DMS53 (cell line): ENCODE measurements around the gene GPR61.

Source experiments
- DNase-seq: peaks from one replicate; lab custom pipeline; 2025; lab: John Stamatoyannopoulos, UW

Gene GPR61

GRCh38 chr1:109508873-109509175 is 30.8 kb upstream of the GPR61 start:
- no peak for DNase-seq

DNA sequence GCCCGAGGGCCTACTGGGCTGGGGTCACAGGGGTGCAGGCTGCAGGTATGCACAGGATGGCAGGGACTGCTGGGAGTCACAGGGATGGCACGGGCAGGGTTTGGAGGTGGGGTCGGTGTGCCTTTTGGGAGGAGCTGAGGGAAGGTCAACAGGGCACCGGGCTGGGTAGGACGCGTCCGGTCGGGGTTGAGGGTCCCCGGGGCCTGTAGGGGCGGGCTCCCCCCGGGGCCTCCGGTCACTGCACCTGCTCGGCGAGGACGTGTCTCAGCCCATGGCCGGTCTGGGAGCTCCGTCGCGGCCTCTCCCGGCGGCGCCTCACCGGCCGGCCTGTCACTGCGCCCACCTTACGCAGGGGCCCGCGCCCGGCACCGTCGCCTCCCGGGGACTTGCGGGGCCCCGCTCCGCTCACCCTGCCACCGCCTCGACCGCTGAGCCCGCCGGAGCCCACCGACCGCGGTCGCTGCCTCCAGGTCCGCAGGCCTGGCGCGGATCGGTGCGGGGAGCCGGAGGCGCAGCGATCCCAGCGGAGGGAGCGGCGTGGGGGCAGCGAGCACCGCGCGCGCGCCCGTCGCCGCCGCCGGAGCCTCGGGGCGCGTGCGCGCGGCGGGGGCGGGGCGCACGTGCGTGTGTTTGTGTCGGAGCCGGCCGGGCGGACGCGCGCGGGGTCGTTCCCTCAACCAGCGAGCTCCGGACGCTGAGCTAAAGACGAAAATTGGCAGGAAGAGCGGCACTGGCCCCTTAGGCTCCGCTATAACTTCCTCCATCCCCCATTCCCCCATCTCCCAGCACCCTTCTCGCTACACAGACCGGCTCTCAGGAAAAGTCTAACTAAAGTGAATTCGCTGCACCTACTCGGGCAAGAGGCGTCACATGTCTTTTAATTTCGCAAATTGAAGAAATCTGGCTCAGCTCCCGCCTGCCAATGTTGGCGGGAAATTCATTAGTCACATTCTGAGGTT is 30.2 kb upstream of the GPR61 start, which contains the start of gene AMIGO1:
AMIGO1 (minus strand) TSS at position 552 of the 959 bp plus-strand sequence. CDS start 815 bp downstream, outside the sequence.
- DNase-seq: peak; percentile 85

DNA sequence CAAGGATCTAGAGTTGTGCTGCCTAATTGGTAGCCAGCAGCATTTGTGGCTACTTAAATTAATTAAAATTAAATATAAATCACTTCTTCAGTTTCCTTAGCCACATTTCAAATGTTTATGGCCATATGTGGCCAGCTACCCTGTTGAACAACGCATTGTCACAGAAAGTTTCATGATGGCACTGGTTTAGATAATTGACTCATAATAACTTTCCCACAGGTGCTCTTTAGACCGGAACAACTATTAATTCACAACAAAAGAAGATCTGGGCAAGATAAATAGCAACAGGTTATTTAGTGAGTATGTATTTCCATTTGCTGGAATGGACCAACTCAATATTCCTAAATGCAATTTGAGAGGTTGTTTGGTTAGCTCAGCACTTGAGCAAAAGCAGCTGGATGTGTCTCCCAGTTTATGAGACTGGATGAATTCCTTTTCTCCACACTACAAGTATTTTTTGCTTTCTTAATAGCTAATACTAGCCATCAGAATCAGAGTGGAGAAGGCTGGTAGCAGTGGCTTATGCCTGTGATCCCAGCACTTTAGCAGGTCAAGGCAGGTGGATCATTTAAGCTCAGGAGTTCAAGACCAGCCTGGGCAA is 26.5 kb upstream of the GPR61 start:
- DNase-seq: no peak

DNA sequence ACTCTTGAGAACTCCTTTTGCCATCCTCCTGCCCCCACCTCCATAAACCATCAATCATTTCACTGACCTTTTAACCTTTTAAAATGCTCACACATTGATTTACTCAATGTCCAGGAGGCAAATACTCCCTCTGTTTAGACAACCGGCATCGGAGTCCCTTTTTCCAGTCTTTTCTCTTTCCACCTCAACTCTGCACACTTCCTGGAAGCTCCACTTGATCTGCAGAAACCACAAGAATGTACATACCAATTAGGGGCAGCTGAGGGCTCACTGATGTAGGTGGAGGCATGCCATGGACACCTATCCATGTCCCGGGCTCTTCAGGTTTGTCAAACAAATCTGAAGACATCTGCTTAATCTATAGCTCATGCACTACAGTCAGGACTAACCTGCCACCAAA is 24.8 kb upstream of the GPR61 start:
- no peak for DNase-seq

DNA sequence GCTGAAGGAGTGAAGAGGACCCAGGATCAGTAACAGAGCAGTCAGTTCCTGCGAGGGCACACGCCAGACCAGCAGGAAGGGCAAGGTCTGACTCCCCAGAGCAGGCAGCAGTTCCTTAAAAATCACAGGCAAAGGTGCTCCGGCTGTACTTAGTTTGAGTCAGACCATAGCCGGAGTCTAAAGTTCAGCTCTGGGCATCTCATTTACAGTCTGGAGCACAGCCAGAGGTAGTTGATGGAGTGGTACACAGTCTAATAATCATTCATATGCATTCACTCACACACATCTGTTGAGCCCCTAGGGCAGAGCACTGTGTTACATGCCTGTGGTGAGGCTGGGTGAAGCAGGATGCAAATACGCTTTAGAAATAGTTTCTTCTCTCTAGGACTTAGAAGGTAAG is 22.8 kb upstream of the GPR61 start:
- no peak for DNase-seq

DNA sequence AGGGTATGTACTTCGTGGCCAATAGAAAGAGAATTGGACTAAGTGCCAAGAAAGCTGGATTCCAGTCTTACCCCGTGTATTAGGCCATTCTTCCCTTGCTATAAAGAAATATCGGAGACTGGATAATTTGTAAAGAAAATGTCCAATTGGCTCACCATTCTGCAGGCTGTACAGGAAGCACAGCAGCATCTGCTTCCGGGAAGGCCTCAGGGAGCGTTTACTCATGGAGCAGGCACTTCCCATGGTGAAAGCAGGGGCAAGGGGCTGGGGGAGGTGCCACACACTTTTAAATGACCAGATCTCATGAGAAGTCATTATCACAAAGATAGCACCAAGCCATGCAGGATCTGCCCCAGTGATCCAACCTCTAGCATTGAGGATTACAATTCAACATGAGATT is 22.3 kb upstream of the GPR61 start:
- DNase-seq: no peak

DNA sequence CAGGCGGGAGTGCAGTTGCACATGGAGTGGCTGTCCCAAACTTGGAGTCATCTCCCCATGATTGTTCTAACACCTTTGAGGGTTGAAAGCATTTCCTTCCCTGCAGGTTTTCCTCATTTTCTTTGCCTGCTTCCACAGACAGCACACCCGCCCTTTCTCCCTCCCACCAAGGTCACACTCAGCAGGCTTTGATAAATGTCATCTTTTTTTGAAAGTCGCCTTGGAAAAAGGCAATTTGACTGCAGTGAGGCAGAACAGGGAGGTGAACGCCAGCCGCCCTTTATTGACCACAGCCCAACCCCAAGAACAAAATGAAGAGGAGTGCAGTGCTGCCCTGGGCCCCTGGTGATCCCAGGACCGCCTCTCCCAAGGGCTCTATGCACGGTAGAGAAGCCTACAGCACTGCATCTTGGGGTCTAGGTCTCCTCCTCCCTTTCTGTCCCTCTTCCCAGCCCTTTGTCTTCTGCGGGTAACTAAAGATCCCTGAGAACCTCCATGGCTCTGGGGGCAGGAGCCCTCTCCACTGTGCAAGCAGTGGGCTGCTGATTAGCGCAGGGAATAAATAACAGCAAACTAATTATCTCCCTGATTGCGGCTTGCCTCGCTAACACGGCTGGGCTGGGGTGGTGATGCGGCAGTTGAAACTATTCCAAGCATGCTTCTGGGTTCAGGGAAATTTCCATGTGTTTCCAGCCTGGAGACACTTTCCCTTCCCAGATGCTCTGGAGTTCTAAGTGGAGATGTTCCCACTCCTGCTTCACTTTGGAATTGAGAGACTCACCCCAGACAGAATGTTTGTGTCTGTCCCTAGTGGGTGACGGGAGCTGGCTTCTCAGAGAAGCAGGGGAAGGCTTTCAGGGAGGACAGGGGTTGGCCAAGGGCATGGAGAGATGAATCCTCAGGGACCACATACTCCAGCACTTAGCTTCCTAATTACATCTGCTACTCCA is 18.4 kb upstream of the GPR61 start:
- DNase-seq: no peak

- DNase-seq: no peak
Observed at GRCh38 chr1:109522026-109522425, 17.6 kb upstream of the GPR61 start.

DNA sequence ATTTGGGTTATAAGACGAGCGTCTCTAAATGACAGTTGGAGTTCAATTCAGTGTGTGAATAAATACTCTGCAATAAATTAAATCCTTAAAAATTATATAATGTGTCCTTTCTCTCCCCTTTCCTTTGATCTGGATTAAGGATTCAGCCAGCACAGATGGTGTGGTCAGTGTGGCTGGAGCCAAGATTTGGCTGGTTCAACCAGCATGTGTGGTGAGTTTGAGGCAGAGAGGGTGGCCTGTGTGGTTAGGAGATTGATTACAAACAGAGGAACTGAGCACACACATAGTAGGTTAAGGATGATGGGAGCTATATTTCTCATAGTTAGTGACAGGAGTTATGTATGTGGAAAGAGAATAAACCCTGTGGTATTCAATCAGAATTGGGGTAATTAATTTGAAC is 16.0 kb upstream of the GPR61 start:
- no peak for DNase-seq

DNA sequence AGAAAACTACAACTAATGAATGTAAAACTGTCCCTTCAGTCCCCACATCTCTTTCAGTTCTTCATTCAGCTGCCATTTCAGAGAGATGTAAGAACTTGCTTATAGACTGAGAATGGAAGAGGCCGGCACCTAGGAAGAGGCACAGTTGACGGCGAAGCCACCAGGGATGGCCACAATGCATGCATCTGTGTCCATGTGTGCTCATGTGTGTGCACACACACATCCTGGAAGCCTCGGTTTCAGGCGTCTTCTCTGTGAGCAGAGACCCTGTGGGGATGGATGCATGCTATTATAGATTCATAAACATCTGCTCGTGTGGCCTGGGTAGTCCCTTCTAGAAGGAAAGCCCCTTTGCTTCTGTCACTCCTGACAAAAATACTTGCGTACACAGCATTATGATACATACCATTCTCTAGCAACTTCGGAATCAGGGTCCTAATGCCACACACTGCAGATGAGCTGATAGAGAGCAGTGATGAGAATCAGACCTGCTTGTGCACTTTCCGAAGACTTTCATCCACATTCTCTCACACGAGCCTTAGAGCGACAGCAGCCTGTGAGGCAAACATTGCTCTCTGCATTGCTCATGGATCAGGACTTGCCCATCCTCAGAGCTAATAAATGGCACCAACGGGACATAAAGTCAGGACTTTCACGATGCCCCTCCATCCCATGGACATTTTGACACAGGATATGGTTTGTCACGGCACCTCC is 12.4 kb upstream of the GPR61 start:
- no peak for DNase-seq

DNA sequence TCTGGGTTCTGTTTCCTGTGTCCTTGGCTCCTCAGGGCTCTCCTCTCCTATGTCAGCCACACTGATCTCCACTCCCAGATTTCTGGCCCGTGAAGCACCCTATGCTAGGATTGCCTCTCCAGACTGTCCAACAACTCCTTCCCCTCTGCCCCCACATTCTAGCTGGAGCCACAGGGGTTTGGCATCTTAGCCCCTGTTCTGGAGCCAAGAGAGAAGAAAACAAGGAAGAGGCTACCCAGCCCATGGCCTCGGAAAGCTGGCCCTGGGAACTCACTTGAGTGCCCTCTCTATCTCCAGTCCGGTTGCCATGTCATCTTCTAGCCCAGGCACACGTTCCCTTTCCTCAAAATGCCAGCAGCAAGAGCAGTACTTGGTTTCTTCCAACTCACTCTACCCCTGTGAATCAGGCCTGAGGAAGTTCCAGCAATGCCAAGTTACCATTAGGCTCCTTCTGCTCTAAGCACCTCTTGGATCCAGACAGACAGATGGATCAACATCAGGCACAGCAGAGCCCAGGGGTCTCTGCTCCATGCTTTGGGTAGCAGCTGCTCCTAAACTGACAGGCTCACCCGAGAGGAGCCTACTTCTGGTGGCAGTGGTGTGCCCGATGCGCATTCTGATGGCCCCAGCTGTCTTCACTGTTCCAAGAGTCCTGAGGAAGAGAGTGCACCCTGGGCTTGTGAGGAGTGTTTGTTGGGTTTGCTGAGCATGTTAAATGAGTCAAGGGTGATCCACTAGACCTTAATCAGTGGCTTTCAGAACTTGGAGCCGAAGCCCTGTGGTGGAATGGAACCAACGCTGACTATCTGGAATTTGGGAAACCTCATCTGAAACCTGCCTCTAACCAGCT is 11.6 kb upstream of the GPR61 start:
- no peak for DNase-seq

GRCh38 chr1:109528712-109529111 is 11.0 kb upstream of the GPR61 start:
- no peak for DNase-seq

DNA sequence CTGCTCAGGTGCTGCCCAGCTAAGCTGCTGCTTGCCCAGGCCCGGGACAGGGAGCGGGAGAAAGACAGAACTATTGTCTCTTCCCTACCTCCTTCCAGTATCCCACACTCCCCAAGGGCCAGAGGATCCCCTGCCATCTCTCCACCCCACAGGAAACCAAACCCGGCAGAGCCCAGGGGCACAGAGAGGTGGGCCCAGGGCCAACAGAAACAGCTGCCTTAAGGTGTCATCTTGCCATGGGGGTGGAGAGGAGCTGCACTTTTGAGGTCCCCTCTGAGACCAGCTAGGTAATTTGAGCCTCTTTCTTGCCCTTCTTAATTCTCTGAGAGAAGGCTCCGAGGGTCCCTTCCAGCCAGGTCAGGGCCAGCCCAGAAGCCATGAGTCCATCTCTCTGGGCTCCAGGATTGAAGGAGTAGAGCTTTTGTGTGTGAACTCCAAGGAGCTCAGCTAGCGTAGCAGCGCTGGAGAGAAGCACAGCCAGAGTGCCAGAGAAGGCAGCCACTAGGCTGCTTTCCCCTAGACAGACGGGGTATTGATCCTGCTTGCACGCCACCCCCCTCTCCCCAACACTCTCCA is 9.7 kb upstream of the GPR61 start:
- DNase-seq: no peak

DNA sequence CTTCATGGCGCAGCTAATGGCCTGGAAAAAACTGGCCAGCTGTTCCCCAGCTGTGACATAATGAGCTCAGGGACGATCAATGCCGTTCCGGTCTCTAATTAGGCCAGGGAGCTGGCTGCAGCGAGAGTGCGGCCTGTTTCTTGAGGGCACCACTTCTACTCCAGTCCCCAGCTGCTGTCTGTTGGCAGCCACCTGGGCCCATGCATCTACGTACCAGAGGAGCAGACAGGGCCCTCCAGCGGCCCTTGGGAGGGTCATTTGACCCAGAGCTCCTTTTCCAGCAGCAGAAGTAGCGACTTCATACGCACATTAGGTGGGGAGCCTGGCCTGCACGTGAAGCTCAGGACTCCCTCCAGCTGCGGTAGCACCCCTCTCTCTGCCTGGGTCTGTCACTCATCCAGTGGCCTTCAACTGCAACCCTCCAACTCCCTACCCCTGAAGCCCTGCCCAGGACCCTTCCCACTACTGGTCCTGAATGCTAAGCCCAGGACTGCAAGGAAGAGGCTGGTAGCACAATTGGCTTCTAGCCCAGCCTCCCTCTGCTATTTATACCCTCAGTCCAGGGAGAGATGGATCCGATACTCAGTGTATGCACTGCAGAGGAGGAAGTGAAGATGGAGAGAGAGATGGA is 9.1 kb upstream of the GPR61 start:
- DNase-seq: no peak

DNA sequence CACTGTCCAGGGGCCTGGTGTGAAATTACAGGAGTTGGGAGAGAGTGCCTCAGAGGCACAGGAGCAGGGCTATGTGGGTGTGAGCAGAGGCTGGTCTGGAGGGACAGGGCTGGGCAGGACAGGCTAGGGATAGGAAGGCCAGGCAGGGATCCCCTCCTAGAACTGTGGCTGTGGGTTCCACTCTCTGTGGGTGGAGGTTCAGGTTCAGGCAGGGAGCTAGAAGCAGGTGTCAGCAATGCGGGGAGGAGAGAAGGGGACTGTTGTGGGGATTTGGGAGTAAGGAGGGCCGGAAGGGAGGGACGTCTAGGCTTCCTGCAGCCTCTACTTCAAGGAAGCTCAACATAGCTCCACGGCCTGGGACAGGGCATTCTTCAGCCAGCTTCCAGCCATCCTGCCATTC is 8.3 kb upstream of the GPR61 start:
- DNase-seq: no peak

GRCh38 chr1:109531826-109532364 is 7.8 kb upstream of the GPR61 start:
- no peak for DNase-seq

GRCh38 chr1:109532365-109533136 is 7.1 kb upstream of the GPR61 start:
- peak; percentile 89 for DNase-seq

DNA sequence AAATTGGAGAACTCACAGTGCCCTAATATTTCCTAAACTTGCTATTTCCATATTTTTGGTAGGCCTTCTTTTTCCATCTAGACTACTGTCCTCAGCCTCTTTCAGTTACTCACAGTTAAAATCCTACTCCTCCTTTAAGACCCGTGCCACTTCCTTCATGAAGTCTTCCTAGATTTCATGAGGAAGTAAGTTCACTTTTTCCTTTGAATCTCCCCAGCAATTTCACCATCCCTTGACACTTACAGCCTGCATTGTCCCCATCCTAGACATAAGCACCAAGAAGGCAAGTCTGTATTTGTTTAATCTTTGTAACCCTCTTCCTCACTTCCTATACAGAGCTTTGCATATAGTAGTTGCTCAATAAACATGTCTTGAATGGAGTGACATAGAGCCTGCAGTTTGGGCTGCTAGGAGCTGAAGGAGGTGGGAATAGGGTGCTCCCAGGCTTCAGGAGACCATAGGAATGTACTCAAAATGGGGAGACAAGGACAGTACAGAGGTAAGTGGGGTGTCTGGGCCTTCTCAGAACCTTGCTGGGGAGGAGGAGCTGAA is 5.3 kb upstream of the GPR61 start:
- no peak for DNase-seq

DNA sequence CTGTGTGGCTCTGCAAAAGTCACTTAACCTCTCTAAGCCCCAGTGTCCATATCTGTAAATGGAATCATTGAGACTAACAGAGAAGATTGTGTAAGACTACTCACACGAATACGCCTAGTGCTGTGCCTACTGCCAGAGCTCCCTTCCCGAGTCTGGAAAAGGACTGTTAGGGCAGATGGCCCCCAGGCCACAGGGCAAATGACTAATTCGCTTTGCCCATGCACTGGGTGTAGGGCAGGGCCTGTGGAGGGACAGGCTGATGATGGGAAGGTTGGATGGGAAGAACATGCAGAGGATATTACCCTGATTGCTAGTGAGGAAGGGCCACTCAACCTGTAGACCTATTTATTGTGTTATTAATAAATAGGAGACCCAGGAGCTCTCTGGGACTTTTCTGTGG is 4.2 kb upstream of the GPR61 start:
- DNase-seq: no peak
